AG08395 (cell line): Measurements from ENCODE around the gene CATSPERE.
"Not testable (repeated sequence)": the region's sequence is repeated elsewhere in the genome, so short reads cannot be mapped to it uniquely, and the experiment has no call there.

Experiments
- DNase-seq: peaks from one replicate; pipeline ENCODE4 v3.0.0; 2012; ENCODE audit warnings: mixed read lengths, low spot score

CATSPERE gene

GRCh38 chr1:244636488-244637259, 175.6 kb downstream of the CATSPERE start:
- DNase-seq = no peak

DNA sequence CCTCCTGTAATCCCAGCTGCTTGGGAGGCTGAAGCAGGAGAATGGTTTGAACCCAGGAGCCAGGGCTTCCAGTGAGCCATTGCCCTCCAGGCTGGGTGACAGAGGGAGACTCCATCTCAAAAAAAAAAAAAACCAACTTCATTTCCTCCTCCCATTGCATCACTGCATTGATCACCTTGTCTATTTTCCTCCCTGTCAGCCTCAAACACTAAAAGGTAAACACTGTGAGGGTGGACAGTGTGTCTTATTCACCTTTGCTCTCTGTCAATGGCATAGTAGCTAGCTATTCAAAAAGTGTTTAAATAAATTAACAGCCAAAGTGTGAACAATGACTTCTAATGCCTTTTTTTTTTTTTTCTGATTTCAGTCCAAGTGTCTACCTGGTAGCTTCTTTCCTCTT, 178.5 kb downstream of the CATSPERE start:
- DNase-seq = no peak

- no peak for DNase-seq
Measured at GRCh38 chr1:244640917-244641316, 179.8 kb downstream of the CATSPERE start.

- no peak for DNase-seq
Measured at GRCh38 chr1:244642526-244642925, 181.5 kb downstream of the CATSPERE start.

GRCh38 chr1:244642988-244643387, 181.9 kb downstream of the CATSPERE start:
- DNase-seq = no peak

- no peak for DNase-seq
Measured at GRCh38 chr1:244645414-244645813, 184.3 kb downstream of the CATSPERE start.

DNA sequence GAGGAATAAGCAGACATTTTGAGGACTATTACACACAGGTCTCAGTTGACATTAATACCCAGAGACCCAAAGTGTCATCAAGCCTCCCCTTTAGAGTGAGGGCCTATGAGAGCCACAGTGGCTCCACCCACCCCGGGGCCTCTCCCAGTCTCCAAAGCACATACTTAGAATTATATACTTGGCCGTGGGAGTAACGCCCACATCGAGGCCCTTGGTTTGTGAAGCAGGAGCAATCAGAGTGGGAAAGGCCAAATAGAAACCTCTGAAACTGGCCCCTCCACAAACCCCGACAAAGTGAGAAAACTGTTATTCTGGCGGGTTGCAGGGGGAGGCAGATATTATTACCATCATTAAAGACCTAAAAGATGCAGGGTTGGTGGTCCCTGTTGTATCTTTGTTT, 184.8 kb downstream of the CATSPERE start:
- DNase-seq = no peak

- no peak for DNase-seq
Measured at GRCh38 chr1:244647819-244648218, 186.7 kb downstream of the CATSPERE start.

GRCh38 chr1:244651956-244652622, 191.0 kb downstream of the CATSPERE start:
- DNase-seq = no peak

DNA sequence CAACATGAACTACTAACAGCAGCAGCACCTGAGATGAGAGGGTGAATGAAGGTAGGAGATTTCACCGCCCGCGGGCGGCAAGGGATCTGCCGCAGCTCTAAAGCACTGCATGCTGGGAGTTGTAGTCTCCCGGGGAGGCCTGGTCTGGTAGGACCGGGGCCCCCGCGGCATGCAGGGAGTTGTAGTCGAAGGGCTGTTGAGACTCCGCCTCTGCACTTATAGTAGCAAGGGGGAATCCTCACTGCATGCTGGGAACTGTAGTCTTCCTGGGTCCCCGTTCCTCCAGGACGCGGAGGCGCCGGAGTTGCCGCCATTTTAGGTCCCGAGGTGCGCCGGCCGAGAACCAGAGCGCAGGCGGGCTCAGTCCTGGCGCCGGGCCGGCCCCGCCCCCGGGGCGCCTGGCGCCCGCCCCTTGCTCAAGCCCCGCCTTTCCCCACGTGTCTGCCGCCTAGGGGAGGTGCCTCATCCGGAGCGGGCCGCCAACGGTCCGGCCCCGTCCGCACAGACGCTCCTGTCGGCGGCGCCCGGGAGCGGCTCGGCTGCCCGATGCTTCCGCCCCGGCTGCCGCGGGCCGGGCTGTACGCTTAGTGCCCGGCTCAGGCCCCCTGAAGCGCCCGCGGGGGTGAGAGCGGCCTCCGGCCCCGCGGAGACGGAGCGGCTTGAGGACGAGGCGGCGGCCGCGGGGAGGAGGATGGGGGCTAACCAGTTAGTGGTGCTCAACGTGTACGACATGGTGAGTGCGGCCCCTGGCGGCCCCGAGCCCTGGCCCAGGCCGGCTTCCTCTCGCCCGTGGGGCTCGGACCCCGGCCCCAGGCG, 191.8 kb downstream of the CATSPERE start, which contains the start of gene DESI2:
Gene DESI2, plus strand, starts transcription at position 504 of the 816 bp plus-strand sequence. Its CDS starts 188 bp downstream, at position 692.
- peak; percentile 98 for DNase-seq

GRCh38 chr1:244653439-244654107, 192.5 kb downstream of the CATSPERE start:
- no peak for DNase-seq

DNA sequence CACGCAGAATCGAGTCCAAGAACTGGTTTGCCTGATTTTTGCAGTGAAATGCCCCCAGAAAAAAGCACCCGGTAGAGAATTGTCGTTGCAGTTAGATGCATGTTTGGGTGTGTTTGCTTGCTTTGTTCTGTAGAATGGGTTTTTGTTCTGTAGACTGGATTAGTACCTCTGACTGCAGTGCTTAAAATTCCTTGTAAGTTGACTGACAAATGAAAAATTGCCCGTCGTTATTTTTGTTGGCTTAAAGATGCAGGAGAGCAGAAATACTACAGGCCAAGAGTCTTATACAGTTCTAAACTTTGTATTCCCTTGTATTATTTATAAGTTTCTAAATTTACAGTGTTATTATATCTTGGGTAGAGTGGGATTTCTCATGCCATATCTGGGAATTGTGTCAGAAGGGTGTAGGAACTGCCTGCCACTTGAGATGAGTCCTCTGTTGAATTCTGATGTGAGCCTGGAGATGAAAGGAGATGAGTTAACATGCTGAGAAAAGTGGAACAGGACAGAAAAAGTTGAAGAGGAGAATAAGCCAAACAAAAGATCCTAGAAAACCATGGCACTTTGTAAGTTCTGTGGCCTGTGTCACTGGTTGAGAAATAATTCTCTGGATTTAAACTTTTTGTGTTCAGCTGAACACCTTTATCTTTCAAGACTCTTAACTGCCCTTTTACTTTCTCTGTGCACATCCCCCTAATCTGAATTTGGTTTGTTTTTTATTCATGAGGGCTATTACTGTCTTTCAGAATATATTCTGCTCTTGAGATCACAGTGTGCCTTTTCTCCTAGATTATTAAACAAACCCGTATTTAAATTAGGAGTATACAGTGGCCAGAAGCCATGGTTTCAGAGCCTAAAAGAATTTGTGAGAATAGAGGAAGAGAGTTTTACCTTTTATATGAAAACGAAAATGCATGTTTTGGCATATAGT, 193.3 kb downstream of the CATSPERE start:
- no peak for DNase-seq

- DNase-seq = no peak
Measured at GRCh38 chr1:244655186-244655585, 194.1 kb downstream of the CATSPERE start.

- no peak for DNase-seq
Measured at GRCh38 chr1:244657421-244657820, 196.3 kb downstream of the CATSPERE start.

DNA sequence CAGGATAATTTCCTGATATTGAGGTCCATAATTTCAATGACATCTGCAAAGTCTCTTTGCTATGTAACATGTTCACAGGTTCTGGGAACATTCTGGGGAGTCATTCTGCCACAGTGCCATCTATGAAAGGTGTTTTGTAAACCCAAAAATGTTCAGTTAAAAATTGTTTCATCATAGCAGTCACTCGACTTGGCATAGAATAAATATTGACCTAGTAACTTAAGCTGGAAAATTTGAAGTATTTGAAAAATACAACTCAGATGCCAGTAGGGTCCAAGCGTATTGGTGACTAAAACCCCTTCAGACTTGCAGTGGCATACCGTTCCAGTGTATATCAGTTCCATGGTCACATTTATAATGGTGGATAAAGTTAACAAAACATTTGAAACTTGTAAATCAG, 198.6 kb downstream of the CATSPERE start:
- DNase-seq = no peak

GRCh38 chr1:244660595-244660994, 199.5 kb downstream of the CATSPERE start:
- DNase-seq = no peak

DNA sequence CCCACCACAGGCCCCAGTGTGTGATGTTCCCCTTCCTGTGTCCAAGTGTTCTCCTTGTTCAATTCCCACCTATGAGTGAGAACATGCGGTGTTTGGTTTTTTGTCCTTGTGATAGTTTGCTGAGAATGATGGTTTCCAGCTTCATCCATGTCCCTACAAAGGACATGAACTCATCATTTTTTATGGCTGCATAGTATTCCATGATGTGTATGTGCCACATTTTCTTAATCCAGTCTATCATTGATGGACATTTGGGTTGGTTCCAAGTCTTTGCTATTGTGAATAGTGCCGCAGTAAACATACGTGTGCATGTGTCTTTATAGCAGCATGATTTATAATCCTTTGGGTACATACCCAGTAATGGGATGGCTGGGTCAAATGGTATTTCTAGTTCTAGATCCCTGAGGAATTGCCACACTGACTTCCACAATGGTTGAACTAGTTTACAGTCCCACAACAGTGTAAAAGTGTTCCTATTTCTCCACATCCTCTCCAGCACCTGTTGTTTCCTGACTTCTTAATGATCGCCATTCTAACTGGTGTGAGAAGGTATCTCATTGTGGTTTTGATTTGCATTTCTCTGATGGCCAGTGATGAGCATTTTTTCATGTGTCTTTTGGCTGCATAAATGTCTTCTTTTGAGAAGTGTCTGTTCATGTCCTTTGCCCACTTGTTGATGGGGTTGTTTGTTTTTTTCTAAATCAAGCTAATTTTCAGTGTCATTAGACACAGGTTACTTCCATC, 200.7 kb downstream of the CATSPERE start:
- not testable (repeated sequence) for DNase-seq

- DNase-seq = no peak
Measured at GRCh38 chr1:244662599-244662998, 201.5 kb downstream of the CATSPERE start.

- DNase-seq = no peak
Measured at GRCh38 chr1:244664353-244664752, 203.3 kb downstream of the CATSPERE start.

DNA sequence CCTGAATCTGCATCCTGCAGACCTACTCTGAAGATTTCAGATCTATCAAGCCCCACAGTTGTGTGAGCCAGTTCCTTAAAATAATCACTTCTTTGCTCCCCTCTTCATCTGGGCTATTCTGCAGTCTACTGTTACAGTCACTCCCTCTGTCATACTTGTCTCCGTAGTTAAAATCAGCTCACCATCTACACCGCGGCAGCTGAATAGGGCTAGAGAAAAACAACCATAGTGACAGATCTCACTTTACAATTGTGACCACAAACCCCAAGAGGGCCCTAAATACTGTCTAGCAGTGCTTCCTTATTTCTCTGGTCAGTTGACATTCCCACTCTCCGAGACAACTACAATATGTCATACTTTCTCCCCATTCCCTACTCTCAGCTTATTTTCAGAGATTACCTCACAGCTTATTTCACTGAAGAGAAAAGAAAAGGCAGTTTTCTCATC, 204.7 kb downstream of the CATSPERE start:
- DNase-seq = peak; percentile 27
